Gastroesophageal sphincter (tissue), 3 donors: Measurements from ENCODE around the gene MYT1.

Experiments used
- POLR2A ChIP-seq, 2 donors: fragments of 450-650 bp; IDR thresholded peaks; one replicate each; pipeline ENCODE4 v1.6.1; 2017; ENCODE audit warnings: antibody characterized with exemption in 2 of 2, mild to moderate bottlenecking in 2 of 2, moderate library complexity in 1 of 2
- TF ChIP-seq, protein P1 (sequence below), 4 experiments: fragments of 200-600 bp in 2 of 4; fragments of 450-650 bp in 2 of 4; sonication (generic) in 1 of 4; IDR thresholded peaks; one replicate each; pipeline ENCODE4 v1.5.1; 2017 to 2019; ENCODE audit warnings: antibody characterized with exemption in 4 of 4, mild to moderate bottlenecking in 2 of 4, moderate library complexity in 2 of 4

DNA sequence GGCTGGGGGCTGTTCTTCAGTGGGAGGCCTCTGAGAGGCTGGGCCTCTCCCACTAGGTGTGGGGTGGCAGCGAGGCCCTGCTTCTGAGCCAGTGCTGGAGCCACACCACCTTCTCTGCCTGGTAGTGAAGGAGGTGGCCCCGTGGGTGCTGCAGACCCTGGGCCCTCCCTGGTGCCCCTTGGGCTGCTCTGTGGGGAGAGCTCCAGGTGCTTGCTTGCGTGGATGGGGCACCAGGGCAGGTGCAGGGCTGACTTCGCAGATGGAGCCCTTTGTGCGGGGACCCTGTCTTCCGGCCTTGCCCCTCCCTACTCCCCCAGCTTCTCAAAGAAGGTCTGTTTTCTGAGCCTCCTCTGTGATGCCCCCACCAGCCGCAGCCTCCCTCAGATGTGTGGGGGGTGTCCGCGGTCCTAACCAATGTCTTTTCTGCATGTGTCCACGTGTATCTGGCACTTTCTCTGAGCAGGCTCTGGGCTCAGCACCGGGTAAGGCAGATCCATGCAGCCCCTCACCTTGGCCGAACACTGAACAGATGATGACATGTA is 17.2 kb upstream of the MYT1 start:
- TF ChIP-seq, protein P1, sequence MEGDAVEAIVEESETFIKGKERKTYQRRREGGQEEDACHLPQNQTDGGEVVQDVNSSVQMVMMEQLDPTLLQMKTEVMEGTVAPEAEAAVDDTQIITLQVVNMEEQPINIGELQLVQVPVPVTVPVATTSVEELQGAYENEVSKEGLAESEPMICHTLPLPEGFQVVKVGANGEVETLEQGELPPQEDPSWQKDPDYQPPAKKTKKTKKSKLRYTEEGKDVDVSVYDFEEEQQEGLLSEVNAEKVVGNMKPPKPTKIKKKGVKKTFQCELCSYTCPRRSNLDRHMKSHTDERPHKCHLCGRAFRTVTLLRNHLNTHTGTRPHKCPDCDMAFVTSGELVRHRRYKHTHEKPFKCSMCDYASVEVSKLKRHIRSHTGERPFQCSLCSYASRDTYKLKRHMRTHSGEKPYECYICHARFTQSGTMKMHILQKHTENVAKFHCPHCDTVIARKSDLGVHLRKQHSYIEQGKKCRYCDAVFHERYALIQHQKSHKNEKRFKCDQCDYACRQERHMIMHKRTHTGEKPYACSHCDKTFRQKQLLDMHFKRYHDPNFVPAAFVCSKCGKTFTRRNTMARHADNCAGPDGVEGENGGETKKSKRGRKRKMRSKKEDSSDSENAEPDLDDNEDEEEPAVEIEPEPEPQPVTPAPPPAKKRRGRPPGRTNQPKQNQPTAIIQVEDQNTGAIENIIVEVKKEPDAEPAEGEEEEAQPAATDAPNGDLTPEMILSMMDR (IDR thresholded peaks at IDR 0.05), result no peak
- no peak for TF ChIP-seq POLR2A (IDR thresholded peaks at IDR 0.05)
